GM18508 (cell line): Measurements from ENCODE around the gene PDLIM5.
"Not testable (repeated sequence)": the region's sequence is repeated elsewhere in the genome, so short reads cannot be mapped to it uniquely, and the experiment has no call there.

Experiments used
- ATAC-seq: cut with Tn5 transposase; IDR thresholded peaks from one replicate; pipeline ENCODE4 v1.9.1; 2021; ENCODE audit warnings: moderate number of reproducible peaks; ENCODE audit not compliant: insufficient read depth, unreplicated experiment

Gene PDLIM5

DNA sequence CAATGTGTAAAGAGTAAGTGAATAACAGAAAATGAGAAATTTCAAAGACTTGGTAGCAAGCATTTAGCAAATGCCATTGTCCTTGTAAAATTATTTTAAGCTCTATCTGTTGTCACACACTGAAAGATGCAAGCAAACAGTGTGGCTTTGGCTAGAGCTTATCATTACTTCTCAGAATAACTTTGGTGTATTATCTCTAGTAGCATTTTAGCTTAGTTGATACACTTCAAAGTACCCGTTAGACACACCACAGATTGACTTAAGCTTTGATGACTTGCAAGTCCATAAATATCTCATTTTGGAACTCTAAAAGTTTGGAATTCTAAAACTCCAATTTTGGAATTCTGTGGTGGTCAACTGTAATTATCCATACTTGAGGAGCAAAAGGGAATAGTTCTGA, 98.6 kb downstream of the PDLIM5 start:
- no peak for ATAC-seq

DNA sequence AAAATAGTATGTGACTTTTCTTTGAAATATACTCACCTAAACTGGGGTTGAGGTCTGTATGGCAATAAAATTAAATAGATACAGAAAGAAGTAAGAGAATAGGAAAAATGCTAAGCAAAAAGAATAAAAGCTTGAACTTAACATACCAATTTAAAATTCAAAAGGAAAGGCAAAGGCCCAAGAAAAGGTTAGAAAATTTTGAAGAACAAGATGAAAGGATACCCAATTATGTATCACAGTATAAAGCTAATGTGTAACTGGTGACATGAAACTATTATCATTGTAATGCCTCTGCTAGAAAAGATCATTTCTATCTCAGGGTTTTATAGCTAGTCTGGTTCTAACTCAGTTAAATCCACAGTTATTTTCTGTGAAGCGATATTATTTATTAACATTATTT, 99.1 kb downstream of the PDLIM5 start:
- no peak for ATAC-seq

DNA sequence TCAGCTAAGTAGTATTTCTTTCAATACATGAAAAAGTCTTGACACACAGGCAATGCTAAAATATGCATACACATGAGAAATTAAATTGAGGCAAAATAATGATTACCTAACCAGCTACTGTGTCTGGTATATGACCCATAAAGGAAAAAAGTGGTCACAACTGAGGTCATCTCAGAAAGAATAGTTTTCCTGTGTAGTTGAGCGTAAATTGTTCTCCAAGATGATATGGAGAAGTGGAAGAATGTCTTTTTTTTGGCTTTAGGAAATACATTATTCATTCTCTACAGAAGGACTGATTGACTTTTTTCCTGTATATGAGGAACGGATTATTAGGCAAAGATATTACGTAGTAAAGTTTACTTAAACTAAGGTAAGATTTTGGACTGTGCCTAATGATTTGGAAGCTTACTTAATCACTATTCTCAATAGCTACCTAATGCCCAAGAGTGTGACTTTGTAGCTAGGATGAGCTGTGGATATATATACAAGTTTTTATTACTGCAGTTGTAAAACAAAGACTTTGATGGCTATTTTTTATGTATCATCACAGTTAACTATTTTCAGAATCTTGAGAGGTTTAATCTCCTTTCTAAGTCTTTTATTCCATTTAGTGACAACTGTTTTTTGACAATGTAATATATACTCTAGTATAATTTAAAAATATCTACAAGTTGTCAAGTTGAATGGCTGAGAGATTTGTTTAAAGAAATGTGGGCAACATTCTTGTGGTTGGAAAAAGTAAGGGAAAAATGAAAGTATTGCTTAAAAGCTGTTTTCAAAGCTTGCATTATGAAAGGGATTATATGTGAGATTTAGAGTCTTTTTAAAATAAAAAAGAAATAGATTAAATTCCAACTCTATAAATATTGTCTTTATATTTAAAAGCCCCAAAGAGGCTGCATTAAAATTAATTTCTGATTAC, 100.2 kb downstream of the PDLIM5 start:
- no peak for ATAC-seq

- not testable (repeated sequence) for ATAC-seq
Measured at GRCh38 chr4:94556047-94556446, 104.3 kb downstream of the PDLIM5 start.

- not testable (repeated sequence) for ATAC-seq
Measured at GRCh38 chr4:94557632-94558031, 105.9 kb downstream of the PDLIM5 start.

- ATAC-seq, result no peak
Measured at GRCh38 chr4:94558392-94558904, 106.7 kb downstream of the PDLIM5 start.

DNA sequence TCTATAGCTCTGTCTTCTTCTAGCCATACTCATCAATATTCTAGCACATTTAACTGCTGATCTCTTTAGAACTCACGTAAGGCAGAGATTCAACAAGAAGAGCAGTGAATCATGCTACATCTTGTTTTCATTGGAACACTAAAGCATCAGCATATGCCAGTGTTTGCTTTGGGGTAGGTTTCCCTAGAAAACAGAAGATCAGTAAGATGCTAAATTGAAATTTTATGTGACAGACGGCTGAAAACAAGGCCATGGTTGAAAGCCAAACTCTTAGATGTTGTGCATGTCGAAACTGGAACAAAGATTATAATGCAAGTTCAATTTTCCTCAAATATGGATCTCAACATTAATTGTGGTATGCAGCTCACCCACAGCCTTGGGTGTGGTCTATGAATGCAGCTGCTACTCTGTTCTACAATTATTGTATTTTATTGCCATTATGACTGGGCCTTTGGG, 107.6 kb downstream of the PDLIM5 start:
- ATAC-seq, result no peak

GRCh38 chr4:94561249-94562024, 109.7 kb downstream of the PDLIM5 start:
- no peak for ATAC-seq

DNA sequence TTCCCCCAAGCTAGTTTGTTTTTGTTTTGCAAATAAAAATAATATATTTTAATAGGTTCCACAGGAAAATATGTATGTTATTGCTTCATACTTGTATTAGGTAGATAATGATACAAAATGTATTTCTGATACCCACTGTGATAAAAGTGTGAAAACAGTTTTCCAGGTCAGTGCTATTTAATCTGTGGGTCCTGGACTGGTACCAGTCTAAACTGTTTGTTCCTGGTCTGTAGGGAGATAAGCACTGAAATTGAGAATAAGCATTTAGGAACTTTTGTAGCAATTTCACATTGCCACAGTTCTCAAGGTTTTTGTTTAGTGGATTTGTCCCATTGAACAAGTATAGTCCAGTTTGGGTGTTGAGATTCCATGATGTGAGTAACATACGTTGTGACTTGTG, 110.5 kb downstream of the PDLIM5 start:
- ATAC-seq, result no peak

GRCh38 chr4:94564252-94564651, 112.5 kb downstream of the PDLIM5 start:
- no peak for ATAC-seq

DNA sequence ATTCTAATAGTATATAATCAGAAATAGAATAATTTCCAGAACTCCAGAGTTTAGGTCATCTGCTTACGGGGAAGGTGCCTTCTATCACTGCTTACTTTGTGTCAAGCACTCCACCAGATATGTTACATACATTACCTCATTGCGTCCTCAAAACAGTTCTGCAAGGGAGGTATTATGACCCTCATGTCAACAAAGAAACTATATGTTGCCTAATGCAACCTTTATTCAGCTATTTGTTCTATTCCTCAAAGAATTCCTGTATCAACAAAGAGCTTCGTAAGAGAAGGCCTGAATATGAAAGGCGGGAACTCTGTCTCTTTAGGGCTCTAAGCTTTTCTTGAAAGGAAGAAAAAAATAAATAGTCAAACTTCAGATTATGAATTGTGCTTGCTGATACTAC, 114.7 kb downstream of the PDLIM5 start:
- no peak for ATAC-seq

DNA sequence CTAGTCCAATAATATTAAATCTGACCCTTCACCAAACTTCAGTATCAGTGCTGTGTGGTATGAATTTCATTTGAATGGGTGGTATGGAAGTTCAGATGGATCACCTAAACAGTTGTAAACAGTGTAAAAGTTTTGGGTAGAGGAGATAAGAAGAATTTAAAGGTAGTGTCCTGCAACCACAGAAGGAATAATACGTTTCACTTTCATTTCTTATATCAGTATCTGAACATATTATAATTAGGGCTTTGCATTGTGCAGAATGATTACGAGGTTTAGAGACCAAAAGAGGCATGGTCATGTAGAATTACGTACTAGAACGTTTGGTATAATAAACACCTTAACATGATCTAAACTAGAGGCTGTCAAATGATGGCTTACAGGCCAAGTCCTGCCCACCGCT, 116.1 kb downstream of the PDLIM5 start:
- ATAC-seq, result peak; percentile 84

DNA sequence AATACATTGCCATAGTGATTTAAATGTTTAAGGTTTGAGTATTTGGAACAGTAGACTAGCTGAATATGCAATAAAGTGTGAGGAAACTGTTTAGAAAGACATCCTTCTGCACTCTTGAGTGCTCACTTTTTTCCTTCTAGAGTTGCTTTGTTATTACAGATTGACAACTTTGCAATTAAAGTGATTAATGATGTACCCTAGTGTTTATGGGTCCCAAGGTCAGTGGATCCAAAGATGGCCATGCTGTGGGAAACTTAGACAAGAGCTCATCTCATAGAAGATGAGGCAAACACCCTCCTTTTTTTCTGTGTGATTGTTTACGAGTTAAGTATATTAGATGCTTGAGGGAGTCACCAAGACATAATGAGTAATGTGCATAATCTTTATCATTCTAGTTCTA, 118.8 kb downstream of the PDLIM5 start:
- ATAC-seq, result no peak

GRCh38 chr4:94571298-94571697, 119.6 kb downstream of the PDLIM5 start:
- no peak for ATAC-seq

DNA sequence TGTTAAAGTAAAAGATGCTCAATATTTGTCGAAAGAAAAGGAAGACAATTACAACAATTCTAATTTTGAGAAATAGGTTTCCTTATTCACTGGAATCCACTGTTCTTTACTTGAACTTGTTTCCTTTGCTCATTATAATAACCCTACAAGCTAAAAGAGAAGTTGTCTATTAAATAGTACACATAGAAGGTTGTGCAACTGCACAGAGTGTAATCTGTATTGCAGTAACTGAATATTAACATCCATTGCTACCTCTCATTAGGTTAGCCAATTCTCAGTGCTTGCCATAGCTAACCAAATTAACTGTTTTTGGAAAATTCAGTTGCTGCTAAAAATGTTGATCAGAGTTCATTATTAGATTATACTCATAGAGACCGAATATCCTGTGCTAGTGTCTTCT, 120.0 kb downstream of the PDLIM5 start:
- ATAC-seq, result no peak

DNA sequence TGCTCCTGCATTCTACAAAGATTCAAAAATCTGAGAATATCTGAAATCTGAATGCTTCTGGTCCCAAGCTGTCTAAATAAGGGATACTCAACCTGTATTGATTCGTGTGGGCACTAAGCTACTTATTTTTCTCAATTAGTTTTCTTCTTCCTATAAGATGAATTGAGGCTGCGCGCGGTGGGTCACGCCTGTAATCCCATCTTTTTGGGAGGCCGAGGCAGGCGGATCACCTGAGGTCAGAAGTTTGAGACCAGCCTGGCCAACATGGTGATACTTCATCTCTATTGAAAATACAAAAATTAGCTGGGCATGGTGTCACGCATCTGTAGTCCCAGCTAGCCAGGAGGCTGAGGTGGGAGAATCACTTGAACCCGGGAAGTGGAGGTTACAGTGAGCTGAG, 122.3 kb downstream of the PDLIM5 start:
- ATAC-seq, result no peak

- no peak for ATAC-seq
Measured at GRCh38 chr4:94574616-94575015, 122.9 kb downstream of the PDLIM5 start.

GRCh38 chr4:94575652-94576051, 123.9 kb downstream of the PDLIM5 start:
- no peak for ATAC-seq

DNA sequence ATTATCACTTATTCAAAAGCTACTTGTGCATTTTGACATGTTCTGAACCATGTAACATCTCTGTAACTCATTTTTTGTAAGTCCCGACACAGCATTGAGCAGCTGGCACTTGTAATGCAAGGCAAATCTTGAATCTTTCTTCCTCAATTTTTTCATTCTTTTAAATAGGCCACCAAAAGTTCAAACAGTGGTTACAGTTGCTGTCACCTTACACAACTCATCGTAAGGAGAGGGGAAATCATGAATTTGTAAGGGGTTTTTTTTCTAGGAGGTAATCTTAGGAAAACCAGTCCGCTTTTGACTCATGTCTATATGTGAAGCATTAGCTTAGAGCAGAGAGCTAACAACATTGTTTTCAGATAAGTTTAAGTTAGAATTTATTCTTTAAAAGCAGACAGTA, 124.5 kb downstream of the PDLIM5 start:
- no peak for ATAC-seq

DNA sequence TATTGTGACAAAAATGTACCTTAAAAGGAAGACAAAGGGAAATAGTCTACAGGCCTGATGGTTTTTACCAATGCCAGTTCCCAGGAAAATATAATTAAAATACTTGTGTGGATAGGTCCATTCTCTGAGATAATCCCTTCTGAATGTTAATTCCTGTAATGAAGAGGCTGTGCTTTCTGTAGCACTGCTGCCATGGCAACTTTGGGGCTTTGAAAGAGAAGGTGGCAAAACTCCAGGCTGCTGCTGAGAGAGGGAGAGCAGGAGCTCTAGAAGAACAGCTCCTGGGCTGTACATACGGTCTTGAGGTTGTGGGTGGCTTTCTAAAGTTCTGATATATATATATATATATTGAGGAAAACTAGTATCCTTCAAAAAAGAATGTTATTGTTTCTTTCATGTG, 125.4 kb downstream of the PDLIM5 start:
- no peak for ATAC-seq

DNA sequence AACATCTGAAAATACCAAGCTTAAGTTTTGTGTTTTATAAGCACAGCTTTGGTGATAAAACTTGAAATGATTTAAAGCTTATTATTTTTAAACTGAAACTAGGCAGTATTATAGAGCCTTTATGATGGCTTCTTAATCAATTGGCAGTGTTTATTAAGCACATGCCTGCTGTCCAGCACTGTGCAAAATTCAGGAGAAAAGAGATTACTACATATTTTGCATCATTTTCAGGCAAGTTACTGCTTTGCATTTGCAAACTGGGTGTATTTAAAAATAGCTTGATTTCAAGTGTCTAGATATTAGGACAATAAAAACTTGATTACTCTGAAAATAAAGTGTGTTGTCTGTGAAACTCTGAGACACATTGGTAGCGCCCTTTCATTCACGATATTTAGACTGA, 126.5 kb downstream of the PDLIM5 start:
- ATAC-seq, result no peak
